HepG2 (cell line): ENCODE results near the gene DISP1. TPM values are rescaled to one million over a fixed set of nuclear protein-coding genes. Genes with fewer than 3 reads are reported as not detected.
A peak's percentile ranks its signal among the peaks of the same experiment; 100 is the strongest.

ENCODE experiments used
- CHD4 ChIP-seq: fragments of 200-600 bp; sonication (generic); IDR thresholded peaks from 2 replicates; pipeline ENCODE4 v1.7.0; 2017; ENCODE audit warnings: mild to moderate bottlenecking, low read length, borderline replicate concordance
- FOSL1 ChIP-seq: sonication (generic); formaldehyde crosslinking; IDR thresholded peaks from 2 replicates; pipeline ENCODE4 v1.9.0; 2021; ENCODE audit warnings: missing genetic modification reagents, borderline replicate concordance
- HNF4A ChIP-seq: sonication (generic); formaldehyde crosslinking; IDR thresholded peaks from 2 replicates; pipeline ENCODE4 v1.4.0; 2020; ENCODE audit warnings: missing genetic modification reagents
- HOXA7 ChIP-seq: sonication (generic); formaldehyde crosslinking; IDR thresholded peaks from 2 replicates; pipeline ENCODE4 v1.8.1; 2022; ENCODE audit warnings: mild to moderate bottlenecking, missing genetic modification reagents, moderate library complexity
- HOXA9 ChIP-seq: sonication (generic); formaldehyde crosslinking; IDR thresholded peaks from 2 replicates; pipeline ENCODE4 v1.8.1; 2022; ENCODE audit warnings: missing genetic modification reagents, mild to moderate bottlenecking, moderate library complexity, borderline replicate concordance
- MBD4 ChIP-seq: IDR thresholded peaks from 2 replicates; pipeline ENCODE4 v1.6.1; 2012; ENCODE audit warnings: low read length, inconsistent platforms, borderline replicate concordance
- MTF2 ChIP-seq: sonication (generic); formaldehyde crosslinking; IDR thresholded peaks from 2 replicates; pipeline ENCODE4 v1.5.0; 2020; ENCODE audit warnings: missing genetic modification reagents, borderline replicate concordance
- NFE2 ChIP-seq: sonication (generic); formaldehyde crosslinking; IDR thresholded peaks from 2 replicates; pipeline ENCODE4 v1.4.0; 2020; ENCODE audit warnings: missing genetic modification reagents
- NFYC ChIP-seq: IDR thresholded peaks from 2 replicates; pipeline ENCODE4 v1.6.1; 2016; ENCODE audit warnings: missing genetic modification reagents, missing compliant biosample characterization
- NPAS2 ChIP-seq: sonication (generic); formaldehyde crosslinking; IDR thresholded peaks from 2 replicates; pipeline ENCODE4 v1.8.0; 2022; ENCODE audit warnings: mild to moderate bottlenecking, missing genetic modification reagents, borderline replicate concordance
- STAT5B ChIP-seq: sonication (generic); formaldehyde crosslinking; IDR thresholded peaks from 2 replicates; pipeline ENCODE4 v1.4.0; 2020; ENCODE audit warnings: missing genetic modification reagents
- ZFP82 ChIP-seq: sonication (generic); formaldehyde crosslinking; IDR thresholded peaks from 2 replicates; pipeline ENCODE4 v1.5.1; 2020; ENCODE audit warnings: mild to moderate bottlenecking, missing genetic modification reagents, borderline replicate concordance
- ZNF121 ChIP-seq: sonication (generic); formaldehyde crosslinking; IDR thresholded peaks from 2 replicates; pipeline ENCODE4 v1.5.0; 2020; ENCODE audit warnings: mild to moderate bottlenecking, missing genetic modification reagents
- ZNF839 ChIP-seq: sonication (generic); formaldehyde crosslinking; IDR thresholded peaks from 2 replicates; pipeline ENCODE4 v1.4.0; 2020; ENCODE audit warnings: missing genetic modification reagents, mild to moderate bottlenecking, borderline replicate concordance
- polyA plus RNA-seq, 8 experiments: library from polyadenylated mRNA; depleted of rRNA in 3 of 8; stranded (reverse) in 7 of 8; unstranded in 1 of 8; fragments of >200 nt; fragmentation: Illumina TruSeq in 4 of 8; extraction: Trizol in 4 of 8; gene quantifications; 2 replicates each; pipeline versions ENCODE4 v1.2.1 to v1.2.3, GENCODE V29; 2011 to 2016; ENCODE audit warnings: low read depth in 4 of 8, missing spikeins in 1 of 8, mixed read lengths in 1 of 8; ENCODE audit not compliant: insufficient read depth in 1 of 8
- total RNA-seq, 5 experiments: library from RNA; depleted of rRNA; stranded (reverse); fragments of >200 nt; fragmentation: Illumina TruSeq; extraction: Trizol; gene quantifications; 2 replicates each; pipeline ENCODE4 v1.2.3, GENCODE V29; 2016; ENCODE audit warnings: low read depth in 1 of 5
- TF ChIP-seq, protein P1 (sequence below): sonication (generic); formaldehyde crosslinking; conservative IDR thresholded peaks from 2 replicates; pipeline ENCODE4 v1.4.0; 2020; ENCODE audit warnings: missing genetic modification reagents
- TF ChIP-seq, protein P2 (sequence below): sonication (generic); formaldehyde crosslinking; IDR thresholded peaks from 2 replicates; pipeline ENCODE4 v1.5.0; 2020; ENCODE audit warnings: missing genetic modification reagents
- TF ChIP-seq, protein P3 (sequence below): sonication (generic); formaldehyde crosslinking; IDR thresholded peaks from 2 replicates; pipeline ENCODE4 v1.4.0; 2020; ENCODE audit warnings: missing genetic modification reagents, borderline replicate concordance
- TF ChIP-seq, protein P4 (sequence below): IDR thresholded peaks from 2 replicates; pipeline ENCODE4 v1.6.1; 2016; ENCODE audit warnings: missing biosample characterization, missing genetic modification reagents, low read depth
- TF ChIP-seq, protein P5 (sequence below): conservative IDR thresholded peaks from 2 replicates; pipeline ENCODE4 v1.6.1; 2018; ENCODE audit warnings: missing genetic modification reagents

The DISP1 gene
- total and polyA plus RNA-seq, 2 of the 13 experiments (the other 11 are each of a cell fraction or from before 2014, with no cell fraction given) = 1.9 to 2.0 TPM

DNA sequence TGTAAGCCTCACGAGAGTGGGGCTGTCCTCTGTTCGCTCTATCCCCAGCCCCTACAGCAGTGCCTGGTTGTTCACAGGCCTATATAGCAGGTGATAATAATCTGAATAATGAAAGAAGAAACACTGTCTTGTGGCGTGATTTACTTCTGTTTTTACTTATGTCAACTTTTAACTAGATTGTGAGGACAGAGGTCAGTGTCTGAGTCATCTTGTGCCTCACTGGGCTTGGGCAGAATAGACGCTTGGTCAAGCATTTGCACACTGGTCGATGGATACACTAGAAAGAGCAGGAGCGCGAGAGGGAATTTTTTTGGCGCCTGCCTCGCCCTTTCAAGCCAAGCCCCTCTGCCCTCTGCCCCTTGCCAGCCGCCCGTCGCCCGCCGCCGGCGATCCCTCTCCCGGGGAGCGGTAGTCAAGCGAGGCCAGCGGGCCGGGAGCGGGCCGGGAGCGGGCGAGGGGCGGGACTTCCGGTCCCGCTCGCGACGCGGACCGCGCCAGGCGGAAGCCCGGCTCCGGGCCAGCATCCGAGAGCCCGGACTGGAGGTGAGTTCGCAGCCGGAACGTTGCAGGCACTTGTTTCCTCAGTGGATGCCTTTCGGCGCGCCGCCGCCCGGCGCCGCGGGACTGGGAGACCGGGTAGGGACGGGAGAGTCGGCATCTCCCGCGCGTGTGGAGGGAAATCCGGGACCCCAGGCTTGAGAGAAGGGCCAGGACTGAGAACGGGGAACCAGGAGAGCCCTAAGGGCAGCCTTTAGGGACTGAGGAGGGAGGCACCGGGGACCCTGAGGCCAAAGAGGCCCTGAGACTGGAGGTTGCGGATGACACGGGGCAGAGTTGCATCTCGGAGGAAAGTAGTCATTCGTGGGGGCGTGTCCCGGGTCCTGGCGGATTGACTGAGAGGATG, at the start of gene DISP1 (continued):
- TF ChIP-seq, protein P1, sequence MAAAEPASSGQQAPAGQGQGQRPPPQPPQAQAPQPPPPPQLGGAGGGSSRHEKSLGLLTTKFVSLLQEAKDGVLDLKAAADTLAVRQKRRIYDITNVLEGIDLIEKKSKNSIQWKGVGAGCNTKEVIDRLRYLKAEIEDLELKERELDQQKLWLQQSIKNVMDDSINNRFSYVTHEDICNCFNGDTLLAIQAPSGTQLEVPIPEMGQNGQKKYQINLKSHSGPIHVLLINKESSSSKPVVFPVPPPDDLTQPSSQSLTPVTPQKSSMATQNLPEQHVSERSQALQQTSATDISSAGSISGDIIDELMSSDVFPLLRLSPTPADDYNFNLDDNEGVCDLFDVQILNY (CRISPR knock-in tag) = no peak
- TF ChIP-seq, protein P2, sequence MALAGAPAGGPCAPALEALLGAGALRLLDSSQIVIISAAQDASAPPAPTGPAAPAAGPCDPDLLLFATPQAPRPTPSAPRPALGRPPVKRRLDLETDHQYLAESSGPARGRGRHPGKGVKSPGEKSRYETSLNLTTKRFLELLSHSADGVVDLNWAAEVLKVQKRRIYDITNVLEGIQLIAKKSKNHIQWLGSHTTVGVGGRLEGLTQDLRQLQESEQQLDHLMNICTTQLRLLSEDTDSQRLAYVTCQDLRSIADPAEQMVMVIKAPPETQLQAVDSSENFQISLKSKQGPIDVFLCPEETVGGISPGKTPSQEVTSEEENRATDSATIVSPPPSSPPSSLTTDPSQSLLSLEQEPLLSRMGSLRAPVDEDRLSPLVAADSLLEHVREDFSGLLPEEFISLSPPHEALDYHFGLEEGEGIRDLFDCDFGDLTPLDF (CRISPR knock-in tag) = 0 out of 2 replicates have a peak, but pooled peaks have one; percentile 21
- no peak for TF ChIP-seq CHD4
- no peak for TF ChIP-seq NFYC
- no peak for TF ChIP-seq ZNF839 (CRISPR knock-in tag)
- no peak for TF ChIP-seq HOXA9 (CRISPR knock-in tag)
- TF ChIP-seq HOXA7 (CRISPR knock-in tag) = no peak
- TF ChIP-seq HNF4A (CRISPR knock-in tag) = no peak; the same call in 1 of the 2 replicates
- TF ChIP-seq, protein P3, sequence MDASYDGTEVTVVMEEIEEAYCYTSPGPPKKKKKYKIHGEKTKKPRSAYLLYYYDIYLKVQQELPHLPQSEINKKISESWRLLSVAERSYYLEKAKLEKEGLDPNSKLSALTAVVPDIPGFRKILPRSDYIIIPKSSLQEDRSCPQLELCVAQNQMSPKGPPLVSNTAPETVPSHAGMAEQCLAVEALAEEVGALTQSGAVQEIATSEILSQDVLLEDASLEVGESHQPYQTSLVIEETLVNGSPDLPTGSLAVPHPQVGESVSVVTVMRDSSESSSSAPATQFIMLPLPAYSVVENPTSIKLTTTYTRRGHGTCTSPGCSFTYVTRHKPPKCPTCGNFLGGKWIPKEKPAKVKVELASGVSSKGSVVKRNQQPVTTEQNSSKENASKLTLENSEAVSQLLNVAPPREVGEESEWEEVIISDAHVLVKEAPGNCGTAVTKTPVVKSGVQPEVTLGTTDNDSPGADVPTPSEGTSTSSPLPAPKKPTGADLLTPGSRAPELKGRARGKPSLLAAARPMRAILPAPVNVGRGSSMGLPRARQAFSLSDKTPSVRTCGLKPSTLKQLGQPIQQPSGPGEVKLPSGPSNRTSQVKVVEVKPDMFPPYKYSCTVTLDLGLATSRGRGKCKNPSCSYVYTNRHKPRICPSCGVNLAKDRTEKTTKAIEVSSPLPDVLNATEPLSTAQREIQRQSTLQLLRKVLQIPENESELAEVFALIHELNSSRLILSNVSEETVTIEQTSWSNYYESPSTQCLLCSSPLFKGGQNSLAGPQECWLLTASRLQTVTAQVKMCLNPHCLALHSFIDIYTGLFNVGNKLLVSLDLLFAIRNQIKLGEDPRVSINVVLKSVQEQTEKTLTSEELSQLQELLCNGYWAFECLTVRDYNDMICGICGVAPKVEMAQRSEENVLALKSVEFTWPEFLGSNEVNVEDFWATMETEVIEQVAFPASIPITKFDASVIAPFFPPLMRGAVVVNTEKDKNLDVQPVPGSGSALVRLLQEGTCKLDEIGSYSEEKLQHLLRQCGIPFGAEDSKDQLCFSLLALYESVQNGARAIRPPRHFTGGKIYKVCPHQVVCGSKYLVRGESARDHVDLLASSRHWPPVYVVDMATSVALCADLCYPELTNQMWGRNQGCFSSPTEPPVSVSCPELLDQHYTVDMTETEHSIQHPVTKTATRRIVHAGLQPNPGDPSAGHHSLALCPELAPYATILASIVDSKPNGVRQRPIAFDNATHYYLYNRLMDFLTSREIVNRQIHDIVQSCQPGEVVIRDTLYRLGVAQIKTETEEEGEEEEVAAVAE = no peak
- TF ChIP-seq ZFP82 = no peak
- no peak for TF ChIP-seq NFE2
- no peak for TF ChIP-seq MBD4
- TF ChIP-seq, protein P4, sequence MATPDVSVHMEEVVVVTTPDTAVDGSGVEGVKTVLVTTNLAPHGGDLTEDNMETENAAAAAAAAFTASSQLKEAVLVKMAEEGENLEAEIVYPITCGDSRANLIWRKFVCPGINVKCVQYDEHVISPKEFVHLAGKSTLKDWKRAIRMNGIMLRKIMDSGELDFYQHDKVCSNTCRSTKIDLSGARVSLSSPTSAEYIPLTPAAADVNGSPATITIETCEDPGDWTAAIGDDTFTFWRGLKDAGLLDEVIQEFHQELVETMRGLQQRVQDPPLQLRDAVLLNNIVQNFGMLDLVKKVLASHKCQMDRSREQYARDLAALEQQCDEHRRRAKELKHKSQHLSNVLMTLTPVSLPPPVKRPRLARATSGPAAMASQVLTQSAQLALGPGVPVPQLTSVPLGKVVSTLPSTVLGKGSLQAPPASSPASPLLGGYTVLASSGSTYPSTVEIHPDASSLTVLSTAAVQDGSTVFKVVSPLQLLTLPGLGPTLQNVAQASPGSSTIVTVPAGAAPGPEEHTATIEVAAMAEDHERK (CRISPR knock-in tag) = no peak
- TF ChIP-seq, protein P5, sequence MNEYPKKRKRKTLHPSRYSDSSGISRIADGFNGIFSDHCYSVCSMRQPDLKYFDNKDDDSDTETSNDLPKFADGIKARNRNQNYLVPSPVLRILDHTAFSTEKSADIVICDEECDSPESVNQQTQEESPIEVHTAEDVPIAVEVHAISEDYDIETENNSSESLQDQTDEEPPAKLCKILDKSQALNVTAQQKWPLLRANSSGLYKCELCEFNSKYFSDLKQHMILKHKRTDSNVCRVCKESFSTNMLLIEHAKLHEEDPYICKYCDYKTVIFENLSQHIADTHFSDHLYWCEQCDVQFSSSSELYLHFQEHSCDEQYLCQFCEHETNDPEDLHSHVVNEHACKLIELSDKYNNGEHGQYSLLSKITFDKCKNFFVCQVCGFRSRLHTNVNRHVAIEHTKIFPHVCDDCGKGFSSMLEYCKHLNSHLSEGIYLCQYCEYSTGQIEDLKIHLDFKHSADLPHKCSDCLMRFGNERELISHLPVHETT (CRISPR knock-in tag) = peak; percentile 31; the same call in 1 of the 2 replicates
- no peak for TF ChIP-seq NPAS2 (CRISPR knock-in tag)
- no peak for TF ChIP-seq STAT5B (CRISPR knock-in tag)
- peak; percentile 82 for TF ChIP-seq ZNF121 (CRISPR knock-in tag)
- TF ChIP-seq MTF2 = no peak; the same call in 1 of the 2 replicates
- TF ChIP-seq FOSL1 (CRISPR knock-in tag) = no peak
